HG02623 (cell line): Measurements from ENCODE around the gene CERS6.
"Not testable (repeated sequence)": the region's sequence is repeated elsewhere in the genome, so short reads cannot be mapped to it uniquely, and the experiment has no call there.

Source experiments
- ATAC-seq: cut with Tn5 transposase; IDR thresholded peaks from one replicate; pipeline ENCODE4 v1.9.1; 2021; ENCODE audit warnings: moderate library complexity; ENCODE audit not compliant: unreplicated experiment

CERS6 gene

DNA sequence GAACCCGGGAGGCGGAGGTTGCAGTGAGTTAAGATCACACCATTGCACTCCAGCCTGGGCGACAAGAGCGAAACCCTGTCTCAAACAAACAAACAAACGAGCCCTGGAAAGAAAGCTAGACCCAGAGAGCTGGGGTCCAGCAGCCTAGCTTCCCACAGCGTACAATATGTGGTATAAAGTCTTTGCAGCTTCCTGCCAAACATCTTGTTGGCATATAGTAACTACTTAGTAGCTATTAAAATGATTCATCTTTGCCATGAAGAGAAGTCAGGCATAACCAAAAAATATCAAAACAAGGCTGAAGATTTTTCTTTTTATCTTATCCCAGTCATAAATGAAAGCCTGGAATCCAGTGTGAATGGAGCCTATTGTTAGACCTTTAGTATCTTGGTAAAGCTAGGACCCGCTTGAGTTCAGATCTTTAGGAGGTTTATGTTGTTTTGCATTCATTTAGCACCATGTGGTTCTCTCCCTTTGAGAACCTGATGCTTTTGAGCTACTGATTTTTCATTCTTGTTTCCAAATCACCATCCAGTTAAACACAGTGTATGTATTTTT, 206.7 kb downstream of the CERS6 start:
- ATAC-seq = no peak

DNA sequence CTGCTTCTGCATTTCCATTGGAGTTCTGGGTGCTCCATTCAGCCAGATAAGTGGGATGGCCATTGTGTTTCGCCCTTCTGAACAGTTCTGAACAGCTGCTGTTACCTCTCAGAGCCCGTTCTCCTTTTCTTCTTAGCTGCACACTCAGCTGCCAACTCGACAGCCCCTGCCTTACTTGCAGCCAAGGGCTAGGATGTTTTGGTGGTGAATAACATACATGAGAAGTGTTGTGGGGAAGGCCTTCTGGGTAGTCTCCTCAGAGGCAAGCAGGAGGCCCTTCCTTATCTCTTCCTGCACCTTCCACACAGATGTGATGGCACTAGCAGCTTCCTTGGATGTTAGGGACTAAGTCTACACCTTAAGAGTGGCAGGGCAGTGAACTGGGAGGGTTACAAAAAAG, 207.9 kb downstream of the CERS6 start:
- no peak for ATAC-seq

DNA sequence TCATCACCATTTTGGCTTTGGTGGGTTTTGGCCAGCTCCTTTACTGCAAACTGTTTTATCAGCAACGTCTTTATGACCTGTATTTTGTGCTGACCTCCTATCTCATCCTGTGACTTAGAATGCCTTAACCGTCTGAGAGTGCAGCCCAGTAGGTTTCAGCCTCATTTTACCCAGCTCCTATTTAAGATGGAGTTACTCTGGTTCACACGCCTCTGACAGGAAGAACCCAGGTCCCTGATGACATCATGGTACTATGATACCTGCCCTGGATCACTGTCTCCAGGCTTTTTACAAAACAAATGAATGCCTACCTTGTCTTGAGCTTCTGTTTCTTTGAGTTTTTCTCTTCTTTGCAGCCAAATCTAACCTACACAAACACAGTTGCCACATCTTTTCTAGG, 208.6 kb downstream of the CERS6 start:
- ATAC-seq = not testable (repeated sequence)

DNA sequence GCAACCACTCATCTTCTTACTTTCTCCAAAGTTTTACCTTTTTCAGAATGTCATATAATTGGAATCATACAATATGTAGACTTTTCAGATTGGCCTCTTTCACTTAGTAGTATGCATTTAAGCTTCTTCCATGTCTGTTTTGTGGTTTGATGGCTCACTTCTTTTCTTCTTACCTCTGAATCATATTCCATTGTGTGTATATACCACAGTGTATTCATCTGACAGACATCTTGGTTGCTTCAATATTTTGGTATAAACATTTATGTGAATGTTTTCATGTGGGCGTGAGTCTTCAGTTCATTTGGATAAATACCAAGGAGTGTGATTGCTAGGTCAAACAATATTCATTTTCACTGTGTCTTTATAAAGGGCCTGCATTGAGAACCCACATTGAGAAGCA, 210.3 kb downstream of the CERS6 start:
- ATAC-seq = no peak

DNA sequence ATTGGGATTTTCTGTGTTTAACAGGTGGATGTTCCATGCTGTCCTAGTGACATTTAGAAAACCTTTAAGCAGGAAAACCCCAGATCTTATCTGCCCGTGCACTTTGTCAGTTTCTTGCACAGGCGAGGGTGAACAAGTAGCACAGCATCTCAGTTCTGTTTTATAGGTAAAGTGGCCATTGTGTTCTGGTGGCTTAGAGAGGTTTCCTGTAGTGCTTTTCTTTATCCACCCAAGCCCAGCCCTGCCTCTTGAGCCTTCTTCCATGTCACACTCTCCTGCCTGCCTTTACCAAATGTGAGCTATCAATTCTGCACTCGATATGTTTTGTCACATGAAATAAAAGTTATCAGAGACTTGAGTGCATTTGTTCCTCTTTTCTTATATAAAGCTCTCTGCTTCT, 211.1 kb downstream of the CERS6 start:
- no peak for ATAC-seq

DNA sequence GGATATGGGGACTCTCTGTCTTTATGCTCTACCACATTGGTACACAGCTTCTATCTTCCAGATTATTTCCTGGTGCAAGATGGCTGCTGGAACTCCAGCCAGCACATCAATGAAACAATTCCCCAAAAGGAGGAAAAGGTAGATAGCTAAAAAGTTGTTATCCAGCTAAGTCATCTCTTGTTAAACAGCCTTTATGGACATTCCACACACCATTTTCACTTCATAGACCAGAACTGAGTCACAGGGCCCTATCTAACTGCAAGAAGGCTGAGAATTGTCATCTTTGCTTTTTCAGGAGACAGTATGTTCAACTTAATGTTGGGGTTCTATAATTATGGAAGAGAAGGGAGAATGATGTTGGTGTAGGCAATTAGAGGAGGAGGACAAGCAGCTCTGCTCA, 213.1 kb downstream of the CERS6 start:
- no peak for ATAC-seq

DNA sequence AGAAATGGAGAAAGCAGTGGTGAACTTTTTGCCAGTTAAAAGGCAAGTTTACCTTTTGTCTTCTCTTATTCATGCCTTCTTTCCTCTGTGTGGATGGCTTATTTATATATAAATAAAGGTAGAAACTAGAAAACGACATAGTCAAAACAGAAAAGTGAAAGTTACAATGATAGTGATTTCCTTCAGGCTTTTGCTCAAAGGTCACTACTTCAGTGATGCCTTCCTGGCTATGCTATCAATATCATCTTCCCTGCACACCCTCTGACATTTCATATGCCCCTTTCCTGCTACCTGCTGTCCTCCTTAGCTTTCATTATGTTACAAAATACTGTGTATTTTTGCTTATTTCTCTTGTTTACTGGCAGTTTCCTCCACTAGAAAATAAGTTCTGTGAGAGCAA, 214.4 kb downstream of the CERS6 start:
- ATAC-seq = no peak

DNA sequence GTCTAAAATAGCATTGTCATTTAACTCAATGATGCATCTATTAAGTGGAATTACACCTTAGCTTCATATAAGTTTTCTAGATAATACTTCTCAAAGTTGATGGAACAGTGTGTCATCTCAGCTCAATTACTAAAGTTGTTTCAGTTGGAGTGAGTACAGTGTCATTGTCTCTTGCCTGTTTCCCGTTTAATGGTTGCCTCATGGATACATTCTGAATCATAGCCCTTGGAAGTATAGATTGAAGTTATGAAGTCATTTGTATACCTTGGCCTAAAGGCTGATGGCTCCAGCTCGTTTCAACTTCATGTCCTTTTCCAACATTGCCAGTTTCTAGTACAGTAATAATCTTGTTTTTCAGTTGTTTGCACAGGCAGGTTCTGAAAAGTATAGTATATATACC, 215.9 kb downstream of the CERS6 start:
- ATAC-seq = no peak

DNA sequence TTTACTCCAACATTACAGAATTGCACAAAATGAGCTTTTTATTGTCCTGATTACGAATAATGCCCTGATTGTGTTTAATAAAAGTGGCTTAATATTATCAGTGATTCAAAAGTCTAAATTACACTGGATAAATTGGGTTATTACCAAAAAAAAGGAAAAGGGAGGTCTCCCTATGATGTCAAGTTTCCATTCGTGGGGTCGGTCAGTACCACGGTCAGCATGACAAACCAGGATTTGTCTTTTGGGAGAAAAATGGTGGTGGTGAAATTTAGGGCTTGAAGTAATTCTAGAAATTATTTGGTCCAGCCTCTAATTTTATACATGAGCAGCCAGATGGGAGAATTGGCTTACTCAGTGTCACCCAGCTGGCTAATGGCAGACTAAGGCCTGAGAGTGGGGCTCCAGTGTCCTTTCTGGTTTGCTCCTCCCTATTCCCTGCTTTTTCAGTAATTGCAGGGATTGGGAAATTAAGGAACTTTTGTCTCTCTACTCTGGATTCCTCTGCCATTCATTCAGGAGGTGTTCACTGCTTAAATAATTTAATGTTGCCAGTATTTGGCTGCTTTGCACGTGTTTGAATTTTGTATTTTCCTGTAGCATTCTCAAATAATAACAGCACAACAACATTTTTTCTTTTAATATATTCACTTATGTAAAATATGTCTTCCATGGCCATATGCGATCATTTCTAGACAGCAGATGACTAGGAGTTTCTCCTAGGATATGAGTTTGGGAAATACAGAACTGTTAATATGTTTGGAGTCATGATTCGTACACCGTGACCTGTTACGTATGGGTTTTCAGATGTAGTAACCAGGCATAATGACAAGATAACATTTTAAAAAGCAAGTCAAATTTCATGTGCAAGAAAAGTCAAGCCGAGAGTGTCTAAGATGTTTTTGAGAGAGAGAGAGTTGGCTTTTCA, 217.5 kb downstream of the CERS6 start:
- ATAC-seq = no peak

DNA sequence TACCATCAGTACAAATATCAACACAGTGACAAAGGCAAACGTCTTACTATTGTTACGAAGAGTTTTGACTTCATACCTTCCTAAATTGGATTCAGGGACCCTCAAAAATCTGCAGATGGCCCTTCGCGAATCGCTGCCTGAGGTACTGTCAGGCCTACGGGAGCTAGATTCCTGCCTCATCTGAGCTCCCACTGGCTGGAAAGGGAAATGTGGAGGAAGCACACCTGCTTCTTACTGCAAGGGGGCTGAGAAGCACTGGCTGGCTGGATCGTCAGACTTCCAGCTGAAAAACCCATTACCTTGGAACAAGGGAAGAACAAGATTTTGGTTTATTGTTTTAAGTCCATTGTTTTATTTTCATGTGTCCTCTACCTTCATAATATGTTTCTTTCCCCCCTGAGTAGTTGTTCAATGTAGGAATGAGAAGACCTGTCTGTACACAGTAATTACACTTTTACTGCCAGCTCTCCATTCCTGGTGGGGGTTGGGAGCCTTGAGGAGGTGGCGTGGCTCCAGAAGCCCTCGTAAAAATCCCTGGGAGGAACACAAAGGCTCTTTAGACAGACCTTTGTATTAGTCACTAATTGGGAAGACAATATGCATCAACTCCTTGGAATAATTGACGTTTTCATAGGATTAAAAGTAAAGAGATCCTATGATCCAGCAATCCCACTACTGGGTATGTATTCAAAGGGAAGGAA, 222.2 kb downstream of the CERS6 start:
- no peak for ATAC-seq

DNA sequence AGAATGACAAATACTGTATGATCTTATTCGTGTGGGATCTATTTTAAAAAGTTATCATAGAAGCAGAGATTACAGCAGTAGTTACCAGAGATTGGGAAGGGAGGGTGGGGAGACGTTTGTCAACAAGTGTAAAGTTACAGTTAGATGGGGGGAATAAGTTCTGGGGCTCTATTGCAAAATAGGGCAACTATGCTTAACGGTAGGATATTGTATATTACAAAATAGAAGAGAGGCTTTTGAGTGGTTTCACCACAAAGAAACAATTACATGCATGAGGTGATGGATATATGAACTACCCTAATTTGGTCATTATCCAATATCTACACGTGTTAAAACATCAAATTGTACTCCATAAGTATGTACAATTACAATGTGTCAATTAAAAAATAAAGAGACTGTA, 223.0 kb downstream of the CERS6 start:
- no peak for ATAC-seq

DNA sequence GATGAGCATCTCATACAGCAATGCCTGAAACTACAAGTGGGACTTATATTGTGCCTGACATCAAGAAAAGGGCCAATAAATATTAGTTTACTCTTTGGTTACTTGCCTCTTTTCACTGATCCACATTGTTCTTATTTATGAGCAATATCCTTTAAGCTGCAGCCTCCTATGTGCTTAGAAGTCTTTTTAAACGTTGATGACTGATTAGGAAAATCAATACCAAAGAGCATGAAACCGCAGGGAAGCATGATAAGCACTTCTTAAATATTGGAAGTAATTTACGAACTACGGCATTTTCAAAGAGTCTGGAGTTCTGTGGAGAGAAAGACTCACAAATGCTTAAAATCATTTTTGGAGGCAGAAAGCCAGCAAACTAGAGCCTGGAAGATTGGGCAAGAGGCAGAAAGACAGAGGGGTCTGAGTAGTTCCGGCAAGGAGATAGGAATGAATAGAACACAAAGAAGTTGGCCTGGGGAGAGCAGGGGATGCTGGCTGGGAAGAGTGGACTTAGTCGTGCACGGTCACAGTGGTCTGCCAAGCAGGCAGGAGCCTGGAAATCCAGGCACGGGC, 223.8 kb downstream of the CERS6 start:
- no peak for ATAC-seq

DNA sequence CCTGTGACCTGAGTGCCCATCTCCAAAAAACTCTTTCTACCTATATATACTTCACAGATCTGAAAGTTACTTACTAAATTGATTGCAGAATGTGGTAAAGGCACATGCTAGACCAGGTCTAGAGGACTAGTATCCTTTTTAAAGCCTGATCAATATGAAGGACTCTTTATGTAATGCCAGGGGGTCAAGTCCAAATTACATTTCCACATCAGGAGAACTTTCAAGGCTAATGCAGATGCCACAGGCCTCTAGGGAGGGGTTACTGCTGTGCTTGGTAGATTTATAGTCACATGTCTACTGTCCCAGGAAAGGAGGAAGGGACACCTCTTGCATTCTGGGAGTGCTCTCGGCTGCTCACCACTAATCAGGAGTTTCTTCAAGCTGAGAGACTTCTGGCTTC, 227.9 kb downstream of the CERS6 start:
- no peak for ATAC-seq

DNA sequence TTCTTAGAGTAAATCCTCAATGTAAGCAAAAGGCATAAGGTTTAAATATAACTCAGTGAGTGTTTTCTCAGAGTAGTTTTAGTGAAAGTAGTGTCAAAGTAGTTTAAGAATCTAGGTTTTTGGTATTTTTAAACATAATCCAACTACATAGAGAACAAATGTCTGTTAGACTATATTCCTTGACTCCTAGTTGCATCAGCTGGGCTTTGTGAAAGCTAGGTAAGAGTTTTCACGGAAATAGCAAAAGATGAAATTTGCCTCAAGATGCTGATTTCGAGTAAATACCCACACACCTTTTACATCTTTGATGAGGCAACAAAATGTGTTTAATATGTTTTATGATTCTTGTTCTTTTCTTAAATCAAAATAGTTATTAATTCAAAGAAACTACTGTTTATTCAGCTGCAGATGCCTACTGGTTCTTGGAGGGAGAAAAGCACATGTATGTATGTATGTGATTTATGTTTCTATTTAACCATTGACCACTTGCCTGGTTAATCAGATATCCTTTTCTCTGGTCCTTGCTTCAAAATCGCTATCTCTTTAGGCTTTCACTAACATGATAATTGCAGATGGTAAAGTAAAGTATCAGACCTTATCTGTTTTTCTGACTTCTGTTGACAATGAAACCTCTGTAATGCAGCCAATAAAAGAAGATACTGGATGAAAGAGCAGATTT, 229.0 kb downstream of the CERS6 start:
- no peak for ATAC-seq

DNA sequence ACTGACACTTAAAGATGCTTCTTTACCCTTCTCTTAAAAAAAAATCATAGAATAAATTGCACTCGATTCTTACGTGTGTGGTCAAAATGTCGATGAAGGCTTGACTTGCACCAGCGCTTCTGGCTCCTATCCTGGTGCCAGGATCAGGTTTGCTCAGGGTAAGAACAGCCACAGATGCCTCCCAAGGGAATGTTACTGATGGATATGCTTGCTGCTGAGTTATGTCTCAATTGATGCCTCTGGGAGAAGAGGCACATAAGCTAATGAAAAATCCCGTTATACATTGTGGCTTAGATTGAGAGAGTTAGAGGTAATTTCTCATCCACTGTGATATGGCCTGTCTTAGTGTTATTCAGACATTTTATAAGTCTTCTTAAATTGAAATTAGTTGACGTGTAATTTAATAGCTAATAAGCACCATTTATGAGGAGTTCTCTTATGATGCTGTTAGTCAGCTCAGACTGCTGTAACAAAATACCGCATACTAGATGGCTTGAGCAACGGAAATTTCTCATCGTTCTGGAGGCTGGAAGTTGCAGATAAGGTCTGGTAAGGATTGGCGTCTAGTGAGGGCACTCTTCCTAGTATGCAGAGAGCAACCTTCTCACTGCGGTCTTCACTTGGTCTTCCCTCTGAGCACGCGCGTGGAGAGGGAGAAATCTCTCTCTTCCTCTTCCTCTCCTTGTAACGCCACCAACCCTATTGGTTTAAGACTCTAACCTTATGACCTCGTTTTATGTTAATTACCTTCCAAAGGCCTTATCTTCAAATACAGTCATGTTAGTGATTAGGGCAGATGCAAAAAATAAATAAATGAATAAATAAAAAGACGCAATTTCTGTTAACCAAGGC, 229.8 kb downstream of the CERS6 start:
- ATAC-seq = no peak

DNA sequence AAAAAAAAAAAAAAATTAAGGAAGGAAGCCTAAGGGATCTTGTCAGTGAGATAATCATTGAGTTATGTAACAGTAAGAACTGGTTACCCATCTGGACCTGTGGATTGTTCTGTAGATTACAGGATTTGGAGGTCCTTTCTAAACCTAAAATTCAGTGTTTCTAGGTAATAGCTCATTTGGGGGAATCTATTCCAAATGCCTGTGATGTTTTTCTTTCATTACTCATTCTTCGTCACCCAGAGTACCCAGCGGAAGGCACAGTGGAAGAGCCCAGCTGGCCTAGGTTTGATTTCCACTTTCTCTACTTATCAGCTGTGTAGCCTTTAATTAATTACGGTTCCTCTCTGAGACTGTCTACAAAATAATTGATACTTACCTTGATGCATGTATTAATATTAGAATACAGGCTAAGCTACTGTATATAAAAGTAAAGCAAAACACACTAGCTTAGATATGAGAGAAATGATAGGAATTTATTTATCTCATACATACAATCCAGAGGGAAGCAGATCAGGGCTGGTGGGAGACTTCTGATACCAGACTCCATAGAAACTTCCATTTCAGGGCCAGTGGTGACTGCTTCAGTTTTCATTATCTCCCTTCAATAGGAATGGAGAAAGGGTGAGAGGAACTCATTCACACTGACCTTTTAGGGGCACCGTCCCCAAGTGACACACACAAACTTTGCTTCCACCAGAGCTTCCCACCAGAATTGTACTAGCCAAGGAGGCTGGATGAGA, 230.6 kb downstream of the CERS6 start:
- ATAC-seq = no peak

DNA sequence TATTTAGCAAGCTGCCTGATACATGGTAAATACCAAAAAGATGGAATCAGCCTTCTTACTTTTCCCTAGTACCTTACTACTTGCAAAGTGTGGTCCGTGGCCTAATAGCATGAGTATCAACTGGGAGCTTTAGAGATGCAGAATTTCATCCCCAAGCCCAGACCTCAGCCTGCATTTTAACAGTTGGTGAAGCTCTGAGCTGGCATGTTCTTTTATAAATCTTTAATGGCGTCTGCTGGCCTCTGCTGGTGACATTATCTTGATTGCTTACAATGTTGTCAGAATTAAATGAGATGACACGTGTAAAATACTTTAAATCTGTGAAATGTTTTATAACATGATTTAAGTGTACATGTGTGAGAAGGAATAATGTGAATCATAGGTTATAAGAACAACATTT, 231.2 kb downstream of the CERS6 start:
- no peak for ATAC-seq

DNA sequence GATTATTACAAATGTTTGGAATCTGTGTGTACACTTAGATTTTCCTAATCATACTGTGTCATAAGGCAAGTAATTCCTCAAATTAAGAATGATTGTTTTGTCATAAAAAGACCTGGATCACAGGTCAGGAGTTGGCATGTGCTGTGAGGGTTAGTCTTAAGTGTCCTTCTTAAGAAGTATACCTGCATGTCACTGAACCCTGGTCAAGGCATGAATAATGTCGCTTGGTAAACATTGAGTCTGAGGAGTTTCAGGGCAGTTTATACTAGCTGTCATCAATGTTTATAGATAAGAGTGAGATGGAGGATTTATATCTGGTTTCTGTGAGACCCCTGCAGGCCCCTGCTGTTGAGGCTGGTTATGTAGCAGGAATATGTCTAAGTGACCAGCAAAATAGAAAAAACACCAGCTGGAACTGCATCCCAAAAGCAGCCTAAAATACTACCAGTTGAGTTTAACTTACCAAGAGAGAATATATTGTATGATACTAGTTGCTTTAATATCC, 234.4 kb downstream of the CERS6 start:
- ATAC-seq = no peak

DNA sequence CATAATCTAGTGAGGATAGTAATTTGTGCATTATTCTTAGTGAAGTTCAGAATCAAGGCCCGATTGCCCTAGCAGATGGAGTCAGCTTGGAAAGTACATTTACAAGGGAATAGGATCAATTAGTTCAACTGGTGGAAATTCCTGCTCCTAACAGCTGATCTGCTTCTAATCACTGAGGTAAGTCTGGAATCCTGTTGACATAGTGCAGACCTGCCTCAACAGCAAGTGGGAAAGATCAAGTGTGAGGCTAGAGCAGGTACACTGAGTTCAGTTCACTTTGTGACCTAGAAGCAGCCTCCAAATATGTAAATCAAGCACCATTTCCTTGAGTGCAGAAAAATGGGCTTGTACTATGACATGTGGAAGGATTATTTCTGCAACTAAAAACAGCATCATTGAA, 235.1 kb downstream of the CERS6 start:
- ATAC-seq = no peak
